GM18858 (cell line): ENCODE results near the gene PROC.

ENCODE experiments used
- ATAC-seq: cut with Tn5 transposase; IDR thresholded peaks from one replicate; pipeline ENCODE4 v1.9.1; 2021; ENCODE audit not compliant: unreplicated experiment

The PROC gene

DNA sequence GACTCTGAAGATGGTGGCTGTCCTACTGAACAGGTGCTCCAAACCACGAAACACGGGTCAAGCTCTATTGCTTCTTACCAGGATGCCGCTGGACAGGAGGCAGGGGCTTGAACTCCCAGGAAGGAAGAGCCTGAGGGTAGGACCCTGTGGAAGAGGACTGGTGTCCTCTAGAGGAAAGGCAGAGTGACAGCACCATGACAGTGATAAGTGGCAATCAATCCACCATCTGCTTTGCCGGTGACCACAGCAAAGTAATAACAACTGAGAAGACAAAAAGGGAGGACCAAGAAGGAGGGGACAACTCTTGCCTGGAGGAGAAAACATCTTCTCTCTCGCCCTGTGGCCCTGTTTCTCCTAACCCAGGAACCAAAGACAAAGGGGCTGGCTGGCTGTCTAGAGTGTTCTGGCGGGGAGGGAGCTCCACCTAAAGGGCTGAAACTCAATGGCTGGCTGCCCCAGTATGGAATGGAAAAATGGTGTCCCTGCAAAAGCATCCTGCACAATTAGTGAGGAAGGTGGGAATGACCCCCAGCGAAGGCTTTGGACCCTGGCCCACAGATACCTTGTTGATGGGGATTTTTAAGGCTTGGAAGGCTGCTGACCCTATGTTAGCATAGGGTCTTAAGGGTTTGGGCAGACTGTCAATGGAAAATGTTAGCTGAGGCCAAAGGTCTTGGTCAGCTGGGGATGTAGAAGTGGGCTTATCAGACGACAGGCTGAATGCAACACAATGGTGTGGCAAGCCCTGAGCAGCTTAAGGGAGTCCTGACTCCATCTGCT is 35.4 kb downstream of the PROC start:
- no peak for ATAC-seq

DNA sequence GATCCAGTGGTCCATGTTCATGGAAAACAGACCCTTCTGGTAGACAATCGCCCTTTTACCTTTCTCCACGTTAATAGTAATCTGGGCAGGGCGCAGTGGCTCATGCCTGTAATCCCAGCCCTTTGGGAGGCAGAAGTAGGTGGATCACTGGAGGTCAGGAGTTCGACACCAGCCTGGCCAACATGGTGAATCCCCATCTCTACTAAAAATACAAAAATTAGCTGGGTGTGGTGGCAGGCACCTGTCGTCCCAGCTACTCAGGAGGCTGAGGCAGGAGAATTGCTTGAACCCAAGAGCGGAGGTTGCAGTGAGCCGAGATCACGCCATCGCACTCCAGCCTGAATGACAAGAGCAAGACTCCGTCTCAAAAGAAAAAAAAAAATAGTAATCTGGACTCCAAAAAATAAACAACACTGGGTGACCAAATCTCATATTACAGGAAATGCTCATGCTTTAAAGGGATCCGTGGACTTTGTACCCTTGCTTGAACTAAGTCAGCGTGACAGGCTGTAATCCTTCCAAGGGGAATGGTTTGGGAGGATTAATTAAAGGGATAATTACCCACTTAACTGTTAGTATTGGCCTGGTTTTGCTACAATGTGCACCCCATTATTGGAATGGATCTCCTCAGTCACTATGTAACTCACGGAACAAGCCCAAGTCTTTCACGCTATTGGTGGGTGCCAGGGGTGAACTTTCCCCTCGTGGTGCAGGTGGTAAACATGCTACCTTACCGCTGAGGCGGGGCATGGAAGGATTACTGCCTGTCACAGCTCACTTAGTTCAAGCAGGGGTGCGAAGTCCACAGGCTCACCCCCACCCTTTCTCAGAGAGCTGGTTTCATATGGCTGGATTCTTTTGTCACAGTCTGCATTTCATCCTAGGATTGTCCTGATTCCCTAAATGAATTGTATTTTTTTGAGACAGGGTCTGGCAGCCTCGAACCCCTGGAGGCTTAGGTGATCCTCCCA is 36.7 kb downstream of the PROC start:
- no peak for ATAC-seq

- ATAC-seq: no peak
These were observed 37.6 kb downstream of the PROC start for GRCh38 chr2:127455566-127456493.

GRCh38 chr2:127456960-127457359 is 38.7 kb downstream of the PROC start:
- ATAC-seq: no peak

GRCh38 chr2:127462461-127462860 is 44.2 kb downstream of the PROC start:
- ATAC-seq: no peak

GRCh38 chr2:127463155-127463991 is 45.1 kb downstream of the PROC start:
- ATAC-seq: no peak

GRCh38 chr2:127464470-127465257 is 46.4 kb downstream of the PROC start:
- ATAC-seq: no peak

DNA sequence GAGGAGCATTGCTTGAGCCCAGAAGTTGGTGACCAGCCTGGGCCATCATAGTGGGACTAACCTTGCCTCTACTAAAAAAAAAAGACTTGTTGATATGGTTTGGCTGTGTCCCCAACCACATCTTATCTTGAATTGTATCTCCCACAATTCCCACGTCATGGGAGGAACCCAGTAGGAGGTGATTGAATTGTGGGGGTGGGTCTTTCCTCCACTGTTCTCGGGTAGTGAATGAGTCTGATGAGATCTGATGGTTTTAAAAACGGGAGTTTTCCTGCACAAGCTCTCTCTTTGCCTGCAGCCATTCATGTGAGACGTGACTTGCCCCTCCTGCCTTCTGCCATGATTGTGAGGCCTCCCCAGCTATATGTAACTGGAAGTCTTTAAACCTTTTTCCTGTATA is 47.0 kb downstream of the PROC start:
- no peak for ATAC-seq

GRCh38 chr2:127469051-127469450 is 50.8 kb downstream of the PROC start:
- ATAC-seq: no peak

DNA sequence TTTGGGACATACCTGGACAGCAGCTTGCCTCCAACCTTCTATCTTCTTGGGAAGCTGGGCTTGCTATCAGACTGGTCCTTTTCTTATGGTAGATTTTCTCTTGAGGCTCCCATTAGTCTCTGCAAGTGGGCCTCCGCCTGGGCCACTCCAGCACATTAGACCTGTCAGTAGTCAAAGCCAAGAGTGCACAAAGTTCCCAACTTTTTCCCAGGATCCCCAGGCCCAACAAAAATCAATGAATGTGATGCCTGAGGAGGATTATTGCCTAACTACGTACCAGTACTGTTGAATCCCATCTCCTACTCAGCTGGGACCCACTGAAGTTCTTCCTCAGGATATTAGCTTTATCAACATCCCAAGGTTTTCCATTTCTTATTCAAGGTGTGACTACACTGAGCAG is 51.7 kb downstream of the PROC start:
- ATAC-seq: no peak

GRCh38 chr2:127471286-127471988 is 53.2 kb downstream of the PROC start:
- ATAC-seq: no peak

GRCh38 chr2:127472268-127472667 is 54.0 kb downstream of the PROC start:
- no peak for ATAC-seq

DNA sequence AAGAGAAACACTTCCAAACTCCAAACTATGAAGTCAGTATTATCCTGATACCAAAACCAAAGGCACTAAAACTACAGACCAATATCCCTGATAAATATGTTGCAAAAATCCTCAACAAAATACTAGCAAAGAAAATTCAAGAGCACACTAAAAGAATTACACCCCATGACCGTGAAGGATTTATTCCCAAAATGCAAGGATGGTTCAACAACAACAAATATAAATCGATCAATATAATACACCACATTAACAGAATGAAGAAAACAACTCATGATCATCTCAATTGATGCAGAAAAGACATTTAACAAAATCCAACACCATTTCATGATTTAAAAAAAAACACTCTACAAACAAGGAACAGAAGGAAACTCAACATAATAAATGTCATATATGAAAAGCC is 57.6 kb downstream of the PROC start:
- no peak for ATAC-seq
